Measurements from ENCODE around the gene RINT1.

The RINT1 gene

DNA sequence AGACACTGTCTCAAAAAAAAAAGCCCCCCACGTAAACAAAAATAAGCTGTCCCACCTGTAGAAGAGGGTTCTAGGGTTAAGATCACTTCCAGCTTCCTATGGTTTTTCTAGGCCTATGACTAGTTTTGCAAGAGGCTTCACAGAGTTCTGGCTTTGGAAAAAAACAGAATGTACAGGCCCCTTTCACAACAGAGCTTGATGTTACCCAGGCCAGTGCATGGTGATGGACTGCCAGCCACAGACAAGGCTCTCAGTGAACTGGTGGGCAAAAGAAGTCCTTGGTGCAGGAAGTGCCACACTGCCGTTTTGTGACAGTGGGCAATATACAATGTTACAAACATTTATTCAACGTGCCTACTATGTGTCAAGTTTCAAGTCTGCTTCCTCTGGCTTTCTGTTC is 67.5 kb downstream of the RINT1 start:
- DNase-seq (ENCODE audit: low spot score), result no peak

DNA sequence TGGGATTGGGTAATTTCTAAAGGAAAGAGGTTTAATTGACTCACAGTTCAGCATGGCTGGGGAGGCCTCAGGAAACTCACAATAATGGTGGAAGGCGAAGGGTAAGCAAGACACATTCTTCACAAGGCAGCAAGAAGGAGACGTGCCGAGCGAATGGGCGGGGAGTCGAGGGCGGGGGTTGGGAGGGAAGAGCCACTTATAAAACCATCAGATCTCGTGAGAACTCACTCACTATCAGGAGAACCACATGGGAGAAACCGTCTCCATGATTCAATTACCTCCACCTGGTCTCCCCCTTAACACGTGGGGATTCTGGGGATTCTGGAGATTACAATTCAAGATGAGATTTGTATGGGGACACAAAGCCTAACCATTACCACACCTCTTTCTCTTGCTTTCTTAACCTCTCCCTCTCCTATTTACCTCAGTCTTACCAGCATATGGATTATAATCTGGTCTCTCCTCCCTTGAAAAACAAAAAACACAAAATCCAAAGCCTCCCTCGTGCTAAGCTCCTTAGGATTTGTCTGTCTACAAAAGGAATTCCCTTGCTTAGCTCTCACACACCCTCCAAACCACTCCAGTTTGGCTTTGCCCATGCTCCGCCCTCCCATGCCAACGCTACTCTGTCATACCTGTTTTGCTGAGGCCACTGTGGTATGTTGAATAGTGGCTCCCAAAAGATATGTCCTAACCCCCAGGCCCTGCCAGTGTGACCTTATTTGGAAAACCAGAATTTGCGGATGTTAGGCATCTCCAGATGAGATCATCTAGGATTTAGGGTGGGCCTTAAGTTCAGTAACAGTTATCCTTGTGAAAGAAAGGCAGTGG is 68.9 kb downstream of the RINT1 start:
- DNase-seq (ENCODE audit: low spot score), result no peak

DNA sequence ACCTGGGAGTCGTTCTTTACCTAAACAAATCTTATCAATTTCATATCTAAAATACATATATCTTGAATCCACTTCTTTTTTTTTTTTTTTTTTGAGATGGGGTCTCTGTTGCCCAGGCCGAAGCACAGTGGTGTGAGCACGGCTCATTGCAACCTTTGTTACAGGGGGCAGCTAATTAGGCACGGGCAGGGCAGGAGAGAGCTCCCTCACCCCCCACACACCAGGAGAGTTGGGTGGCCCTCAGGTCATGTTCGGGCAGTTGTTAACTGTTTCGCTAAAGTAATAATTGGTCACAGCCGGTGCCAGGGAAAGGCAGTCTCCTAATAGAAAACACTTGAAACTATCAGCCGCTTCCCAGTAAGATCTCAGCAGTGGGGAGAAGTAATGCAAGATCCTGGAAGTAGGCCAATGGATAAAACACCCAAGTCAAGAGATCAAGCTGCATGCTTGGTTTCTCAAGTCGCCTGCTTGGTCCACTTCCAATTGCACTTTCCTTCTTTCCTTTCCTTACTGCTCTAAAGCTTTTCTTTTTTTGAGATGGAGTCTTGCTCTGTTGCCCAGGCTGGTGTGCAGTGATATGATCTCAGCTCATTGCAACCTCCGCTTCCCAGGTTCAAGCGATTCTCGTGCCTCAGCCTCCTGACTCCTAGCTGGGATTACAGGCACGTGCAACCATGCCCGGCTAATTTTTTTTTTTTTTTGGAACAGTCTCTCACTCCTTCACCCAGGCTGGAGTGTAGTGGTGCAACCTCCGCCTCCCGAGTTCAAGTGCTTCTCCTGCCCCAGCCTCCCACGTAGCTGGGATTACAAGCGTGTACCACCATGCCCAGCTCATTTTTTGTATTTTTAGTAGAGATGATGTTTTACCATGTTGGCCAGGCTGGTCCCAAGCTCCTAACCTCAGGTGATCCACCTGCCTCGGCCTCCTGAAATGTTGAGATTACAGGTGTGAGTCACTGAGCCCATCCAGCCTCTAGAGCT is 70.6 kb downstream of the RINT1 start:
- DNase-seq (ENCODE audit: low spot score), result no peak

DNA sequence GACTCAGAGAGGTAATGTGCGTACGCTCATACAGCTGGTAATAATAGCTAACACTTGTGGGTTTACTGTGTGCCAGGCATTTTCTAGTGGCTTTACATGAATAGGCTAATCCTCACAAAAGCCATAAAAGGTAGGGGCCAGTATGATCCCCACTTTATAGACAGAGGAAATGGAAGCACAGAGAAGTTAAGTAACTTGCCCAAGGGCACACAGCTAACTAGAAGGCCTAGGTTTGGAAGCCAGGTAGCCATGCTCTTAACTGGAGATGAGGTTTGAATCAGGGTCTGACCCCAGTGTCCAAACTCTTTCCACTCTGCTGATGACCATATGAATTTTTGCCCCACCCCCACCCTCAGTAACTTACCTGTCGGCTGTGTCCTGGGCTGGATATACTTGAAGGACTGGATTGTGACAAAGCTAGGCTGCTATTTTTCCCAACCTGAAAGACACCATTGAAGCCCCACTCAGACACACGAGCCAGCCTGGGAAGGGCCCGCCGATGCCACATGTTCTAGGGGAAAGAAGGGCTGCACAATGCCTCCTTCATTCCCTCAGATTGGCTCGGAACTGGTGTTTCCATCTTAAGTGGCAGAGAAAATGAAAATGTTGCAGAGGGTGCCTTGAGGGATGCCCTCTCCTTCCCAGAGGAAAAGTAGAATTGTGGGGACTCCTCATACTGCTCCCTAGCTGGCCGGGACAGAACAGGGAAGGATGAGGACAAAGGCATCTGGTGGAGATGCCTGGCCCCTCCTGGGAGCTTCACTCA is 78.3 kb downstream of the RINT1 start:
- DNase-seq (ENCODE audit: low spot score), result no peak

DNA sequence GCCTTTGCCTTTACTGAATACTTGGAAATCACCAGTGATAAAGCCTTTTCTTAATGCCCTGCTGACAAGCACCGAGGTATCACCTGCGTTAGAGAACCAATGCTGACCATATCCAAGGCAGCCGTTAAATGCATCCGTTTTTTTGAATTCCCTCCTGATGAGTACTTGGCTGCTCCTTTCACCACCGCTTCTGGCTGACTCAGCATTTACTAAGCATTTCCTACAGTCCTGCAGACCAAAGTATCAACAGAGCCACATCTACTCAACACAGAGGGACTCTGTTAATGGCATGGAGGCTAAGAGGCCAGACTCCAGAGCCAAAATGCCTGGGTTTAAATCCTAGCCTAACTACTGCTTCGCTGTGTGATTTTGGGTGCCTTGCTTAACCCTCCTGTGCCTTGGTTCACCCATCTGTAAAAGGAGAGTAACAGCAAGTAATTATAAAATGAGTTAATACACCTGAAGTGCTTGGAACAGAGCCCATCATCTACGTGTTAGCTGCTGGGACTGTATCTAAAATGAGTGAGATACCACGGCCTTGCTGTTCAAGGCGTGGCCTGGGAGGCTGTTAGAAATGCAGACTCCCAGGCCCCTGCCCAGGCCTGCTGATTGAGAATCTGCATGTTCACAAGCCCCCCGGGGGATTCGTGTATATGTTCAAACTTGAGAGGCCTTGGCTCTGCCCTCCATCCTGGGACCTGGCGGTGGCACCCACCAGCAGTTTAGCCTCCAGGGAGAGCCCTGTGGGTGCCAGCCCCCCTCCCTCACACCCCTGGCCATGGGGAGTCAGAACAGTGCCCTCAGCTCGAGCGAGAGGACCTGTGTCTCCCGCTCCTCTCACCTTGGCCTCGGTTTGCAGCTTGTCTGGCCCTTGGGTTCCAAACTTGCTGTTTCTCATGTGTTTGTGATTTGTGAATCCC is 80.1 kb downstream of the RINT1 start:
- no peak for DNase-seq (ENCODE audit: low spot score)

DNA sequence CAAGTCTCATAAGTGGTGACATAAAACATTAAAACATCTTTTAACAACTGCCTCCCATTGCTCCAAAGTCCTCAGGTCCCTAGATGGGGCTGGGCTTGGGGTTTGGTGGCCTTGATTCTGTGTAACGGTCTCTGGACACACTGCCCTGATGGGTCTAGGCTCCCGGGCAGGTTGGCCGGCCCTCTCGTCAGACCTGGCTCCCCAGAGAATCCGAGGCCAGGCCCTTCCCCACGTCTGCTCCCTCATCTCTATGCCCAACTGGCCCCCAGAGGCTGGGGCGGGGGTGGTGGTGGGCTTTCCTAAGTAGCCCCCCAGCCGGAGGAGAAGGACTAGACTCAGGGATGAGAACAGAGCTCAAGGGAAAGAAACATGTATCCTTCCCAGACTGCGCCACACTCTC is 80.8 kb downstream of the RINT1 start:
- DNase-seq (ENCODE audit: low spot score), result no peak

DNA sequence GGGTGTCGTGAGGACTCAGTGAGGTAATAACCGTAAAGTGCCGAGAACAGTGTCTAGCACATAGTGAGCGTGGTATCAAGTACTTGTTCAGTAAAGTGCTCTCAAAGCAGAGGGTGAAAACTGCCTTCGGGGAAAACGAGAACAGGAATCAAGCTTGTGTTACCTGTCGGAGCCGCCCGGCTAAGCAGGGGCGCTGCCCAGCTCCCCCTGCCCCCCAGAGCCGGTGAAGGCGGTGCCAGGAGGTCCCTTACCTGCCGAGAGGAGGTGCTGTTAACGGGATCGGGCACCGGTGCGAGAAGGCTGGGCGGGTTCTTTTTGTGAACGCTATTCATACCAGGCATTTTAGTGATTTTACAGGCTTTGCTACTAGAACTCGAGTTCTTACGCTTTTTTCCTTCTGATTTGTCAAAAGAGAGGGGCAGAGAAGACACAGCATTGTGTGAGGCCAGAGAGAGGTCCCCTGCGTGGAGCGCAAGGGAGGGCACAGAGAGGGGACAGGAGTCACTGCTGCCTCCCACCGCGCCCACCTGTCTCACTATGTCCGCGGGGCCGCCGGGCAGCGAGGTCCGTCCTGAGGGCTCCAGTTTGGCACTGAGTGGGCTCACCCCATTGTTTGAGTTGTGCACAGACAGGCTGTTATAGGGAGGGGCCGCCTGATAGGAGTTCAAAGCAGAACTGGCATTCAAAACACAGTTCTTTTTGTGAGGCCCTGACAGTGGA is 81.8 kb downstream of the RINT1 start:
- DNase-seq (ENCODE audit: low spot score), result no peak

DNA sequence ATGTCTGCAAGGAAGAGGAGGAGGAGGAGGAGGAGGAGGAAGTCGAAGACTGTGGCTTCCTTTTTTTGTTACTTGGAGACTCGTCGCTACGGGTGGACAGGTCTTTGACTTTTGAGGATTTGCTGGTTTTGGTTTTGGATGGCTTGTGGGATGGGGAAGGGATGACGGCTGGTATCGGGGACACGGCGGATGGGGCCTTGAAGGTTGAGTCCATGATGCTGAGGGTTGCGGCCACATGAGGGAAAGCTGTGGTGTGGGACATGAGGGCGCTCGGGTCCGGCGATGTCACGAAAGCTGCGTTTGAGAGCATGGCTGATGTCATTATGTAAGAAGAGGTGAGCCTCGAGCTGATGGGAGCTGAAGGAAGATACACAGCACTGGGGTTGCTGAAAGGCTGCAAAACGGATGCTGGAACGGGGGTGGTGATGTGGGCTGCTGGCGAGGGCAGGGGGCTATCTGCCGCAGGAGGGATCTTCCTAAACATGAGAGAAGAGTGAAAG is 82.4 kb downstream of the RINT1 start:
- no peak for DNase-seq (ENCODE audit: low spot score)
